GM18873 (cell line): ENCODE results near the gene FAT2.
"Not testable (repeated sequence)": the region's sequence is repeated elsewhere in the genome, so short reads cannot be mapped to it uniquely, and the experiment has no call there.

Experiments used
- ATAC-seq: cut with Tn5 transposase; IDR thresholded peaks from one replicate; pipeline ENCODE4 v1.9.1; 2021; ENCODE audit warnings: mild to moderate bottlenecking, moderate library complexity, moderate number of reproducible peaks; ENCODE audit not compliant: unreplicated experiment, low FRiP score

Gene FAT2

DNA sequence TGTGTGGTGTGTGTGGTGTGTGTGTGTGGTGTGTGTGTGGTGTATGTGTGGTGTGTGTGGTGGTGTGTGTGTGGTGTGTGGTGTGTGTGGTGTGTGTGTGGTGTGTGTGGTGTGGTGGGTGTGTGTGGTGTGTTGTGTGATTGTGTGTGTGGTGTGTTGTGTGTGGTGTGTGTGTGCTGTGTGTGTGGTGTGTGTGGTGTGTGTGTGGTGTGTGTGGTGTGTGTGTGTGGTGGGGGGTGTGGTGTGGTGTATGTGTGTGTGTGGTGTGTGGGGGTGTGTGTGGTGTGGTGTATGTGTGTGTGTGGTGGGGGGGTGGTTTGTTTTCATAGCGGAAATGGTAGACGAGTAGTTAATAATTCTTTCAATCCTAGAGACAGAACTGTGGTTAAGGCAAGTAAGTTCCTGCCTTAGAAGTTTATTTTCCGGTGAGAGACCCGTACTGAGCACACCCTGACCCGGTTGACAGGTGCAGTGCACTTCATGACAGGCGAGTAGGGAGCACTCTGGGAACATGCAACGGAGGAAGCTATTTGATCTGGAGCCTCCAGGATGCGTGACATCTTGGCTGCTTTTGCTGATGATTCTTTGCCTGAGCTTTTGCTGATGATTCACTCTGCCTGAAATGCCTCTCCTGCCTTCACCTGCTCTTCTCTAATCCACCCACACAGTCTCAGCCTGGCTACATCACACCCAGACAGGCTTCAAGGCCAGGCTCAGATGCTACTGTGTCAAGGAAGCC is 21.7 kb upstream of the FAT2 start:
- ATAC-seq, result peak; percentile 78

GRCh38 chr5:151611127-151611775 is 20.1 kb upstream of the FAT2 start:
- ATAC-seq, result no peak

- ATAC-seq, result no peak
These were observed 17.4 kb upstream of the FAT2 start for GRCh38 chr5:151608522-151608921.

DNA sequence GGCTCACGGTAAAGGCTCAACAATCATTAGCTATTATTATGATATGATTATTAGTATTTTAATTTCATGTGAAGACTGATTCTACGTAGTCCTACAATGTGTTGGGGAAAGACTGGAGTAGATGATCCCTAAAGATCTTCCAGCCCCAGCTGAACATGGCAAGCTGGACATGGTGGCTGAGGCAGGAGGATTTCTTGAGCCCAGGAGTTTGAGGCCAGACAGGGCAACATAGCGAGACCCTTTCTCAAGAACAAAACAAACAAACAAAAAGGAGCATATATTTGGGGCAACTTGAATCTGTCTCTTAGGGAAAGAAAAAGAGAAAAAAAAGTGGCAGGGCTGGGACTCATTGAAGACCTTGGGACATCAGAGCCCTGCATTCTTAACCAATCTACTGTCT is 16.2 kb upstream of the FAT2 start:
- ATAC-seq, result no peak

- ATAC-seq, result no peak
These were observed 14.4 kb upstream of the FAT2 start for GRCh38 chr5:151605559-151605958.

- ATAC-seq, result no peak
These were observed 11.7 kb upstream of the FAT2 start for GRCh38 chr5:151602806-151603205.

- ATAC-seq, result no peak
These were observed 10.3 kb upstream of the FAT2 start for GRCh38 chr5:151601391-151601790.

- no peak for ATAC-seq
These were observed 9.0 kb upstream of the FAT2 start for GRCh38 chr5:151600069-151600665.

GRCh38 chr5:151598984-151599383 is 7.9 kb upstream of the FAT2 start:
- ATAC-seq, result no peak

DNA sequence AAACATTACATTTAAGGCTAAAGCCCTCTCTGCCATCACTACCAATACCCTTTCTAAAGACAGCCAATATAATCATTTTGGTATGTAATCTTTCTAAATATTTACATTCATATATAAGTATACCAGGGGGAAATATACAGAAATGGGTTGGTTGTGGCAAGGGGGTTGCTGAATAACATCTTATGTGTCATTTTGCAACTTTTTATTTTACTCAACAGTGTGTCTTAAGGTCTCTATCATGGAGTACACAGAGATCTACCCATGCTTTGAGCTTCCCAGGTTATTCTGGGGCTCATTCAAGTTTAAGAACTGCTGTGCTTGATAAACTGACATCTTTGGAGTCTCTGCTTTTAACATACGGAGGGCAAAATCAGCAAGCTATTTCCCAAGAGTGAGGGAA is 7.4 kb upstream of the FAT2 start:
- no peak for ATAC-seq

DNA sequence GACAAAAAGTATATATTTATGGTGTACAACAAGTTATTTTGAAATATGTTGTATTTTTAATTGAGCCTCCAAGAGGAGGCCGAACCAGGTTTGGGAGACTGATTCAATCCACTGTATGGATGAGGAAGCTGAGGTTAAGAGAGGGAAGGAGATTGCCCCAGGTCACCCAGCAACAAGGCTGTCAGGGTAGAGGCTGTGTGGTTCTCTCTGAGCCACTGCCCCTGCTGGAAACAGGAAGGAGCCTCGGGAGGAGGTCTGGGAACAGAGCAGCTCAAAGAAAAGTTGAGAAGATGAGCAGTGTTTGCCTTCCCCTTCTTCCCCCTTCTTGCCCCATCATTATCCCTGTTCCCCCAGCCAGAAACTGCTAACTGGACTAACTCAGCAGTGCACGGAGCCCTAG is 6.6 kb upstream of the FAT2 start:
- ATAC-seq, result no peak

DNA sequence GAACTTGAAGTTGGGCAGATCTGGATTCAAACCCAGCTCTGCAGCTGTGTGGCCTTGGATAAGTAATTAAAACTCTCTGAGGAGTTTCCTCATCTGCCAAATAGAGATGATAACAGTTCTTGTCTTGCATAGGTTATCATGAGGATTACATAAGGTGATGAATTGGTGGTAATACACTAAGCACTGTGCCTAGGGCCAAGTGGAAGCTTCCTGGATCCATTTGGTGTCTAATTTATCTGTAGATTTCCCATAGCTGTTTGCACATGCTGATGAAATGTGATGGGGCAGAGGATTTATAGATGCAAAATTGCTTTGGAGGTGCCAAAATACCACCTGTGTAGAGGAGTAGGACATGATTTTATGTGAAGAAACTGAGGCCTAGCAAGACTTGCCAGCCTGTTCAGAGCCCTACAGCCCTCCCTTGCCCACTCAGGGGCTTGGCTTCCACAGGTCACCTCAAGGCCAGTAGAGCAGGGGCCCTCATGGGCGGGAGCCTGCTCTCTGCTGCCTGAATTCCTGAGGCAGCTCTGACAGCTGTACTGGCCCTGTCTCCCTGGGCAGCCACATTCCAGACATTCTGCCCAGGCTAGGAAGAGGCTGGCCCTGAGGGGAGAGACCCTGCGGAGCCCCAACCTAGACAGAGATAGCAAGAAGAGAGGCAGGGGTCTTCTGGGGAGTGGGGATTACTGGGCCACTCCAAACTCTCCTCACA is 5.9 kb upstream of the FAT2 start:
- no peak for ATAC-seq

DNA sequence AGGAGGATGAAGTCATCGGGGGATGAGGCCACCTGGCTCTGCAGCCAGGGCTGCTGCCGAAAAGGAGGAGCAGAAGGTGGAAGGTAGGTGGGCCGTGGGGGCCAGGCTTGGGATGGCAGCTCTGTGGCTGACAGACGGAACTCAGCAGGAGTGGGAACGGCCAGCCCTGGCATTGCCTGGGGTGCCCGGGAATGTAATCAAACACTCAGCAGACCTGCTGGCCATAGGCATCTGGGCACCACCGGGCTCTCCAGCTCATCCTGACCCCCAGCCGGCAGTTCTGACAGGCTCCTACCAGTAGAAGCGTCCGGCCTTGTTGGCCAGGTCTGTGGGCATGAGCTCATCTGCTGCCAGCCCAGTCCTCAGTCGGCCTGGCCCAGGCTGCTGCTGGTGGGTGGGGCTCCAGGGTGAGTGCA is 4.3 kb upstream of the FAT2 start:
- no peak for ATAC-seq

DNA sequence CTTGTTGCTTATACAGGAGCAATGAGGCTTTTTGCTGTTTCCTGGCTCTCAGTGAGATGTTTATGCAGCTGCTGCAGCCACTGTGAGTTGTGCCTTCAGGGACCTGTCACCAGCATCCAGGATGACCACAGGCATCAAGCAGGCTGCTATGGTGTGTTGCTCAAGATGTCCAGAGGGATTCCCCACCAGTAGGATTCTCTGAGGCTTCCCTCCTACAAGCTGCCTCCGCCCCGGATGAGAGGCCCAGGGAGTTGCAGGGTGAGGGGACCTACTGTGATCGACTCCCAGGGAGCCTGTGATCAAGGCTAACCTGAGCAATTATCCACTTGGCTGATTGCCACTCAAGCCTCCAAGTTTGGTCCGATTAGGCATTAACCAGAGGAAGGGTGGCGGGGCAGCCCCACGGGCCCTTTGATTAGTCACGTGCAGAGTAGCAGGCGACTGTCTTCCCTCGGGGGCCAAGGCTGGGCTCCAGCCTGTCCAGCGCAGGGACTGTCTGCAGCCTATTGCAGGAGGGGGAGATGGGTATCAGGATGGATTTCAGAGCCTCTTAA is 1.8 kb upstream of the FAT2 start:
- ATAC-seq, result peak; percentile 67

- no peak for ATAC-seq
These were observed 1.1 kb downstream of the FAT2 start for GRCh38 chr5:151589878-151590570.

DNA sequence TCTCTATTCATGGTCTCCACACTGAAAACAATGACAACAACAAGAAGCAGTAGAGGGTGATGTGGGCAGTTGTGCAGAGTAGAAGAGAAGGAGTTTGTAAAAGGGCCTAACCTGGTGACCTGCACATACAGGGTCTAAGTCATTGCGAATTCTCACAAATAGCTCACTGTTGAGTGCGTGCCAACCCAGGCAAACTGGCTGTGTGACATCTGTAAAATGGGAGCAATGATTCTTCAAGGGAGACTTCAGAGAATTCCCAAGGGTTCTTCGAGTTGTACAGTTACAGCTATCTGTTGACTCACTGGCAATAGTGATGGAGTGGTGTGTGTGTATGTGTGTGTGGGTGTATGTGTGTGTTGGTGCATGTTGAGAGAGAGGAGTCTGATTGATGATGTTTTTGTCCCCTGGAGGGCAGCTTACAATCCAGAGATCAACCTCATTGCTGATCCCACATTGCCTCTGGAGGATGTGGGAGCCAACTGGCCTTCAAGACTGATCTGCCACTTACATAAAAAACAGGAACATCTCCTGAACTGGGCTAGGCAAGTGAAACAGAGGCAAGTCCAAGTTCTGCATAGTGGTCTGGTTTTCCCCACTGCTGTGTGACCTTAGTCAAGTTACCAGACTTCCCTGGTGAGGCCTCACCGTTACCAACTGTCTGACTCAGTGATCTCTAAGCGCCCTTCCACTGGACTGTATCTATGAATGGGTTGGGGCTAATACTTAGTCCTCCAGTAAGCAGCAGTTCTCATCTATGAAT is 3.2 kb downstream of the FAT2 start:
- no peak for ATAC-seq

DNA sequence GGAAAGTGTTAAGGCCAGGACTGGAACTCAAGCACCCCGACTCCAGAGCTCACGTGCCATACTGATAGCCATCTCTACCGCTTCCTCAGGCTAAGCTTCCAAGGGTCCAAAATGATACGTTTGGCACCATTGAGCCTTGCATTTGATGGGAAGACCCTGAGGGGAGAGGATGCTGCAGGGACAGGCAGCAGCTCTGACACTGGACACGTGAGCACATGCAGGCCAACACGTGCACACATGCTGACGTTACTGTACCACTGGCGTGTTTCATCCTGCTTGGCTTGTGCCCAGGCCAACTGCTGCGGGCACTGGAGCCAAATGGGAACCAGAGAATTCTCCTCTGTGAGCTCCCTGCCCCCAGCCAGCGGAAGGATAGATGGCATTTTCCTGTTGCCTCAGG is 5.2 kb downstream of the FAT2 start:
- no peak for ATAC-seq

GRCh38 chr5:151585344-151585743 is 5.8 kb downstream of the FAT2 start:
- ATAC-seq, result not testable (repeated sequence)

GRCh38 chr5:151584057-151584937 is 6.8 kb downstream of the FAT2 start:
- ATAC-seq, result no peak
